Stomach smooth muscle (tissue), 2 donors: ENCODE data around the gene NHSL1.

Experiments
- H3K27ac ChIP-seq: one replicate; pipeline ENCODE4 v1.7.0; 2013; ENCODE audit warnings: mild to moderate bottlenecking, low read length, inconsistent platforms
- H3K27me3 ChIP-seq, 2 donors: one replicate each; pipeline ENCODE4 v1.7.0; 2013; ENCODE audit warnings: low read length in 2 of 2; ENCODE audit not compliant: insufficient read depth in 2 of 2, control insufficient read depth in 1 of 2
- H3K36me3 ChIP-seq, 2 donors: one replicate each; pipeline ENCODE4 v1.7.0; 2013; ENCODE audit warnings: low read length in 2 of 2; ENCODE audit not compliant: control insufficient read depth in 2 of 2, insufficient read depth in 2 of 2
- H3K4me1 ChIP-seq: one replicate; pipeline ENCODE4 v1.7.0; 2013; ENCODE audit warnings: low read length; ENCODE audit not compliant: control insufficient read depth, insufficient read depth
- H3K4me3 ChIP-seq, 2 donors: one replicate each; pipeline ENCODE4 v1.7.0; 2013; ENCODE audit warnings: low read length in 2 of 2
- H3K9ac ChIP-seq, 2 donors: one replicate each; pipeline ENCODE4 v1.7.0; 2013; ENCODE audit warnings: low read length in 2 of 2, mild to moderate bottlenecking in 1 of 2
- H3K9me3 ChIP-seq, 2 donors: one replicate each; pipeline ENCODE4 v1.7.0; 2013; ENCODE audit warnings: low read length in 2 of 2; ENCODE audit not compliant: control insufficient read depth in 2 of 2
- donor health status: healthy.
- donor health status: Pancreatic carcinoma.

NHSL1 gene

GRCh38 chr6:138509371-138509770, 10.1 kb upstream of the NHSL1 start:
- Histone ChIP-seq H3K36me3 (no peaks in the 10 kb centered on the region), H3K4me3 (no peak overlapping the region), H3K27me3 (no peaks in the 10 kb centered on the region), H3K4me1 (no peaks in the 10 kb centered on the region), H3K9ac (no peak overlapping the region), H3K27ac (no peak overlapping the region), H3K9me3 (no peaks in the 10 kb centered on the region)

GRCh38 chr6:138508676-138508988, 9.3 kb upstream of the NHSL1 start:
- H3K9ac ChIP-seq = no peak overlapping the region
- H3K27ac ChIP-seq = no peak overlapping the region
- H3K9me3 ChIP-seq = no peaks in the 10 kb centered on the region
- no peaks in the 10 kb centered on the region for H3K36me3 ChIP-seq
- no peak overlapping the region for H3K4me3 ChIP-seq
- no peaks in the 10 kb centered on the region for H3K27me3 ChIP-seq
- H3K4me1 ChIP-seq = no peaks in the 10 kb centered on the region

DNA sequence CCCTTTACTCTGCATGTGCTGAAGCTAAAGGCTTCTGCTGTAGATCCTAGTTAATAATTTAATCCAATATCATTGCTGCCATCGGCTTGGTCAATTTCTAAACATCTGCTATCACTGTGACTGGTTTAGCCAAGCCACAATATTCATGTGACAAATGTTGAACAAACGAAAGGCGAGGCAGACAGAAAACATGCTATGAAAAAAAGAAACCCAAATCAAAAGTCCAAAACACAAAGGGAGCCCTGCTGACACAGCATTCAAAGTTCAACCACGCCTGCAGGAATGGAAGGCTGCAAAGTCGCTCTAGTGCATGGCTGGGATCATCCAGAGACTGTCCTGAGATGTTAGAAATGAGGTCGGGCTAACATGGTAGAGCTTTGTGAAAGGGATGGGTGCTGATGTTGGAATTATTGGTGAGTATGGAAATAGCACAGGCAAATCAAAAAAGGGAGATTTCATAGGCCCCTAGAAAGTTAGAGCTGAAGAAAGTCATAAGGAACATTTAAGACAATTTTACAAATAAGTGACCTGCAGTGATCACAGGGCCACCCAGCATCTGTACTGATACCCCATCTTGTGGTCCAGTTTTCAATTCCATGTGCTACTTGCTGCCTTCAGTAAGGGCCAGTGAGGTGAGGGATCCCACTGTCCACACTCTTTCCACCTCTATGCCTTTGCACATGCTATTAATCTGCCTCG, 8.8 kb upstream of the NHSL1 start:
- H3K27ac ChIP-seq = no peak overlapping the region

GRCh38 chr6:138504764-138505689, 5.7 kb upstream of the NHSL1 start:
- H3K4me3 ChIP-seq = no peak overlapping the region
- no peaks in the 10 kb centered on the region for H3K4me1 ChIP-seq

More for the DNA sequence above, 8.8 kb upstream of the NHSL1 start:
- no peaks in the 10 kb centered on the region for H3K9me3 ChIP-seq
- no peak overlapping the region for H3K9ac ChIP-seq
- H3K4me1 ChIP-seq = no peaks in the 10 kb centered on the region
- H3K27me3 ChIP-seq = no peaks in the 10 kb centered on the region
- H3K36me3 ChIP-seq = no peaks in the 10 kb centered on the region
- H3K4me3 ChIP-seq = no peak overlapping the region

GRCh38 chr6:138503881-138504680, 4.8 kb upstream of the NHSL1 start:
- no peaks in the 10 kb centered on the region for H3K4me1 ChIP-seq

More at GRCh38 chr6:138504764-138505689, 5.7 kb upstream of the NHSL1 start:
- Histone ChIP-seq H3K9me3 (no peaks in the 10 kb centered on the region), H3K27ac (no peak overlapping the region), H3K36me3 (no peaks in the 10 kb centered on the region), H3K27me3 (no peaks in the 10 kb centered on the region), H3K9ac (no peak overlapping the region)

GRCh38 chr6:138502546-138502945, 3.3 kb upstream of the NHSL1 start:
- H3K9ac ChIP-seq = no peak overlapping the region
- H3K27me3 ChIP-seq = no peaks in the 10 kb centered on the region
- H3K4me1 ChIP-seq = no peaks in the 10 kb centered on the region
- no peak overlapping the region for H3K27ac ChIP-seq
- H3K4me3 ChIP-seq = no peak overlapping the region
- H3K9me3 ChIP-seq = no peaks in the 10 kb centered on the region
- no peaks in the 10 kb centered on the region for H3K36me3 ChIP-seq

More at GRCh38 chr6:138503881-138504680, 4.8 kb upstream of the NHSL1 start:
- no peak overlapping the region for H3K4me3 ChIP-seq
- no peaks in the 10 kb centered on the region for H3K36me3 ChIP-seq
- no peak overlapping the region for H3K27ac ChIP-seq
- H3K9ac ChIP-seq = no peak overlapping the region
- H3K27me3 ChIP-seq = no peaks in the 10 kb centered on the region
- no peaks in the 10 kb centered on the region for H3K9me3 ChIP-seq

DNA sequence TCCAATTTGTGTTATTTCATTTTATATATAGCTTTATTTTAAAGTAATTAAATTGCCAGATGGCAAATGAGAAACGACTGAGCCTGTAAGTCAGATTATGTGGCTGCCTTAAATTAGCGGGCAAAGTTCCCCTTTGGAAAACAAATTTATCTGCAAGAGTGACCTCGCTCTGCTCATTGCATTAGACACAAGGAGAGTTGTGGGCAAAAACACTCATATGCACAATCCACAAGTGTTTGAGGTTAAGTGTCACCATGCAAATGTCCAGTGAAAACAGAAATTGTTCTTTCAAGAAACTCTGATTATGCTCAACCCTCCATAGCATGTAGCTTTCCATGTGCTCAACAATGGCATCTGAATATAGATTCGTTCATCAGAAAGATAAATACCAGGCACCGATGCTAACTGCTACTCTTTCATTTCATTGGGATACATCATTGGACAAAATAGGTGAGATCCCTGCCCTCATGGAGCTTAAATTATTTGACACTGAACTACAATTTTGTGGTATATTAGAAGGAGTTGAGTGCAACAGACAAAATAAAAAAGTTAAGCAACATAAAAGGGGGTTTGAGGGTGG, 1.7 kb upstream of the NHSL1 start:
- no peaks in the 10 kb centered on the region for H3K36me3 ChIP-seq
- no peak overlapping the region for H3K9ac ChIP-seq
- H3K4me1 ChIP-seq = no peaks in the 10 kb centered on the region
- H3K27me3 ChIP-seq = no peaks in the 10 kb centered on the region
- no peak overlapping the region for H3K27ac ChIP-seq
- no peaks in the 10 kb centered on the region for H3K9me3 ChIP-seq
- H3K4me3 ChIP-seq = no peak overlapping the region

DNA sequence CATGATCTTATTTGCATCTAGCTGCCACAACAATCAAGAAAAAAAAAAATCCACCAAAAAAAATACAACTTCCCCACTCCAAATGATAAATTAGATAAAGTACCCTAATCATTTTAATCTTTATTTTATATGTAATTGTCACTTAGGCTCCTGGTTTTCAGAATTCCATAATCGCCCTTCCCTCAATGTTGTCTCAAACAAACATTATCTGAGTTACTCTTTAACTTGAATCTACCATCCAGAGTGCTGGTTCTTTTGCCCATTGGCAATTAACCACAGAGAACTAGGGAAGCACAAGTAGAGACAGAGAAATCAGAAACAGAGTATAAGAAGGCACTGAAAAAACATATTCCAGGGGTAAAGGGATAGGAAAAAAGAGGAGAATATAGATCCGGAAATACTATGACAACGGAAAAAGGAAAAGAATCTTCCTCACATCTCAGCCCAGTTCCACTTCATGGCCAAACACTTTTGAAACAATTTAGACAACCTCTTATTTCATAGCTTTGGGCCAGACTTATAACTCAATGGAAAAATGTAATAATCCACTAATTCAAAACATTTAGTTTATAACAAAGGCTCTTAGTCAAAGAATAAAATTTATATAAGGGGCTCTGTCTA, 861 bp upstream of the NHSL1 start:
- Histone ChIP-seq H3K27ac (no peak overlapping the region), H3K9me3 (no peaks in the 10 kb centered on the region), H3K9ac (no peak overlapping the region), H3K36me3 (no peaks in the 10 kb centered on the region), H3K4me1 (no peaks in the 10 kb centered on the region), H3K4me3 (no peak overlapping the region), H3K27me3 (no peaks in the 10 kb centered on the region)

DNA sequence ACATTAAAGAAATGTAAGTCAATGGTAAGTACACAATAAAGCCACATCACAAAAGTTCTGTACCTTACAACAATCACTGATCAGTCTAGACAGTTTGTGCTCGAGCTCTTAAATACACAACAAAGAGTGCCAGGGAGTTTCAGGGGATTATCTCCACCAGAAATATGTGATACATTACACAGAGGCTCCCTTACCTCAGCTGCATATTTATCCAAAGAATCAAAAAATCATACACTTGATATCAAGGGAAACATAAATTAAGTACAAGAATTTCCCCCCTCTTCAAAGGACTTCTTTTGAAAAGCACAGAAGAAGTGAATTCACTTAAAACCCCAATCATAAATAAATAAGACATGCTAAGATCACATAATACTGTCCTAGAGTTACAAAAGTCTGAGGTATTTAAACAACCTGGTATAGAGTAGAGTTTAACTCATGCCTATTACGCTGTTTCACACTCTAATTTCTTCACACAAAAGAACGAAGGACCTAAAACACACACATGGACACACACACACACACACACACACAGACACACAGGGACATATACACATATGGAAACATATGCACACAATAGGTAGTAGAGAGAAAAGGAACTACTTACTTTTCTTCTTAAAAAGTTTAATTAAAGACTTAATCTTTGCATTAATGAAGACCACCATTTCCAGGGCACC, 528 bp downstream of the NHSL1 start:
- H3K4me1 ChIP-seq = no peaks in the 10 kb centered on the region
- no peaks in the 10 kb centered on the region for H3K9me3 ChIP-seq
- no peaks in the 10 kb centered on the region for H3K27me3 ChIP-seq
- H3K9ac ChIP-seq = no peak overlapping the region
- H3K4me3 ChIP-seq = no peak overlapping the region
- H3K36me3 ChIP-seq = no peaks in the 10 kb centered on the region
- no peak overlapping the region for H3K27ac ChIP-seq

GRCh38 chr6:138497286-138497685, 2.0 kb downstream of the NHSL1 start:
- H3K9me3 ChIP-seq = no peaks in the 10 kb centered on the region
- H3K4me3 ChIP-seq = no peak overlapping the region
- no peaks in the 10 kb centered on the region for H3K36me3 ChIP-seq
- no peaks in the 10 kb centered on the region for H3K27me3 ChIP-seq
- H3K4me1 ChIP-seq = peaks cover 1% of the 10 kb centered on the region
- H3K9ac ChIP-seq = no peak overlapping the region
- H3K27ac ChIP-seq = no peak overlapping the region
